OCI-LY7 (cell line): ENCODE data around the gene SURF4. TPM values are rescaled to one million over a fixed set of nuclear protein-coding genes. Genes with fewer than 3 reads are reported as not detected.

ENCODE experiments used
- BruUV-seq: library from RNA; stranded (reverse); fragments of 400-500 nt; replicated peaks from 2 replicates; lab custom pipeline; 2021; lab: Mats Ljungman, UMichigan
- CTCF ChIA-PET: fragments of 300-600 bp; sonication (Branson Sonifier 250); formaldehyde crosslinking; loops from one replicate; lab custom pipeline; 2022; ENCODE audit warnings: antibody characterized with exemption; ENCODE audit not compliant: unreplicated experiment; lab: Charles Lee
- POLR2A ChIA-PET: fragments of 300-600 bp; sonication (Branson Sonifier 250); formaldehyde crosslinking; loops from one replicate; lab custom pipeline; 2022; ENCODE audit warnings: antibody characterized with exemption; lab: Charles Lee
- DNase-seq: peaks from one replicate; pipeline ENCODE4 v3.0.0-alpha.2; 2015; ENCODE audit warnings: low spot score
- H2AFZ ChIP-seq: fragments of 200-600 bp; sonication (generic), shearing (Covaris generic); 2 replicates; pipeline ENCODE4 v1.6.1; 2014; ENCODE audit warnings: mild to moderate bottlenecking, antibody characterized with exemption, low read length, moderate library complexity
- H3K27ac ChIP-seq: fragments of 200-600 bp; sonication (generic); 2 replicates; pipeline ENCODE4 v1.5.1; 2014; ENCODE audit warnings: mixed run types, low read depth, mild to moderate bottlenecking, moderate library complexity, low read length, inconsistent platforms; ENCODE audit not compliant: poor library complexity, severe bottlenecking
- H3K36me3 ChIP-seq: fragments of 200-600 bp; sonication (generic); 2 replicates; pipeline ENCODE4 v1.6.1; 2014; ENCODE audit warnings: mild to moderate bottlenecking, antibody characterized with exemption, low read length, moderate library complexity, mixed read lengths; ENCODE audit not compliant: insufficient read depth
- H3K4me1 ChIP-seq: fragments of 200-600 bp; sonication (generic); 2 replicates; pipeline ENCODE4 v1.5.1; 2014; ENCODE audit warnings: mild to moderate bottlenecking, low read length; ENCODE audit not compliant: insufficient read depth, poor library complexity, severe bottlenecking
- H3K4me2 ChIP-seq: fragments of 200-600 bp; sonication (generic); 2 replicates; pipeline ENCODE4 v1.6.1; 2014; ENCODE audit warnings: mild to moderate bottlenecking, low read length
- H3K4me3 ChIP-seq: fragments of 200-600 bp; sonication (generic); 2 replicates; pipeline ENCODE4 v1.5.1; 2014; ENCODE audit warnings: mild to moderate bottlenecking, low read depth, low read length; ENCODE audit not compliant: poor library complexity, severe bottlenecking
- H3K79me2 ChIP-seq: fragments of 200-600 bp; sonication (generic); 2 replicates; pipeline ENCODE4 v1.6.1; 2016; ENCODE audit warnings: low read depth, mild to moderate bottlenecking, low read length, moderate library complexity, mixed read lengths; ENCODE audit not compliant: insufficient read depth
- H3K9me2 ChIP-seq: fragments of 200-600 bp; sonication (generic); 2 replicates; pipeline ENCODE4 v1.6.1; 2016; ENCODE audit warnings: mild to moderate bottlenecking, low read length, mixed read lengths; ENCODE audit not compliant: insufficient read depth
- H3K9me3 ChIP-seq: fragments of 200-600 bp; sonication (generic); 2 replicates; pipeline ENCODE4 v1.6.1; 2014; ENCODE audit warnings: mild to moderate bottlenecking, mixed run types, low read length, mixed read lengths
- H4K20me1 ChIP-seq: fragments of 200-600 bp; sonication (generic); 2 replicates; pipeline ENCODE4 v1.6.1; 2014; ENCODE audit warnings: mild to moderate bottlenecking, antibody characterized with exemption, low read length, moderate library complexity, mixed read lengths; ENCODE audit not compliant: insufficient read depth
- CTCF ChIP-seq: fragments of 200-600 bp; sonication (generic); conservative IDR thresholded peaks from 2 replicates; pipeline ENCODE4 v1.5.1; 2014; ENCODE audit warnings: mild to moderate bottlenecking, antibody characterized with exemption, low read length, moderate library complexity, mixed read lengths
- EZH2phosphoT487 ChIP-seq: fragments of 200-600 bp; sonication (generic); IDR thresholded peaks from 2 replicates; pipeline ENCODE4 v1.6.1; 2018; ENCODE audit warnings: low read depth, borderline replicate concordance, mild to moderate bottlenecking, mixed run types, antibody characterized with exemption, low read length, moderate library complexity, mixed read lengths
- intact Hi-C: fragments of 100-400 bp; cut with micrococcal nuclease; formaldehyde crosslinking; loops from one replicate; pipeline ENCODE4 v1.10.0; 2022; ENCODE audit not compliant: unreplicated experiment
- total RNA-seq, 2 experiments: library from RNA; depleted of rRNA in 1 of 2; stranded (reverse); fragments of >200 nt in 1 of 2; shearing (Covaris generic) in 1 of 2; gene quantifications; 2 replicates each; pipeline ENCODE4 v1.2.3, GENCODE V29; 2014 to 2022

The SURF4 gene
- total RNA-seq, 2 experiments from 2014 or later: 75.5 to 92.3 TPM

GRCh38 chr9:133351908-133352634 lies 23.8 kb downstream of the SURF4 start:
- H3K36me3 ChIP-seq: peaks cover 61% of the 10 kb centered on the region
- H4K20me1 ChIP-seq: peaks cover 17% of the 10 kb centered on the region
- POLR2A ChIA-PET: no interaction called here
- intact Hi-C loops: loop anchor here (5.0 kb wide), 1 partner anchor 125 kb away; the partner anchor contains the start of gene SLC2A6
- peak overlapping the region; percentile 16 for H3K27ac ChIP-seq
- peak; percentile 63 for DNase-seq
- H3K4me1 ChIP-seq: peaks cover 47% of the 10 kb centered on the region
- CTCF ChIA-PET: no interaction called here
- no TSS peak for BruUV-seq
- H3K4me2 ChIP-seq: peak overlapping the region; percentile 13; the same call in 1 of the 2 replicates
- no peak overlapping the region for H3K4me3 ChIP-seq
- H3K79me2 ChIP-seq: peaks cover 40% of the 10 kb centered on the region
- TF ChIP-seq CTCF (peak; percentile 75), EZH2phosphoT487 (no peak)
- no peaks in the 10 kb centered on the region for H3K9me2 ChIP-seq
- no peak overlapping the region for H2AFZ ChIP-seq
- H3K9me3 ChIP-seq: no peaks in the 10 kb centered on the region

GRCh38 chr9:133351526-133351907 lies 24.3 kb downstream of the SURF4 start:
- Histone ChIP-seq H3K36me3 (peaks cover 61% of the 10 kb centered on the region), H3K9me2 (no peaks in the 10 kb centered on the region), H3K9me3 (no peaks in the 10 kb centered on the region), H3K27ac (no peak overlapping the region), H3K4me1 (peaks cover 50% of the 10 kb centered on the region), H3K4me3 (no peak overlapping the region), H2AFZ (no peak overlapping the region), H3K79me2 (peaks cover 45% of the 10 kb centered on the region), H3K4me2 (no peak overlapping the region), H4K20me1 (peaks cover 17% of the 10 kb centered on the region)
- BruUV-seq: TSS peak; percentile 23
- TF ChIP-seq CTCF (no peak), EZH2phosphoT487 (no peak)
- intact Hi-C loops: loop anchor here (5.0 kb wide), 1 partner anchor 126 kb away; the partner anchor contains the start of gene SLC2A6
- CTCF ChIA-PET: no interaction called here
- POLR2A ChIA-PET: no interaction called here
- no peak for DNase-seq

DNA sequence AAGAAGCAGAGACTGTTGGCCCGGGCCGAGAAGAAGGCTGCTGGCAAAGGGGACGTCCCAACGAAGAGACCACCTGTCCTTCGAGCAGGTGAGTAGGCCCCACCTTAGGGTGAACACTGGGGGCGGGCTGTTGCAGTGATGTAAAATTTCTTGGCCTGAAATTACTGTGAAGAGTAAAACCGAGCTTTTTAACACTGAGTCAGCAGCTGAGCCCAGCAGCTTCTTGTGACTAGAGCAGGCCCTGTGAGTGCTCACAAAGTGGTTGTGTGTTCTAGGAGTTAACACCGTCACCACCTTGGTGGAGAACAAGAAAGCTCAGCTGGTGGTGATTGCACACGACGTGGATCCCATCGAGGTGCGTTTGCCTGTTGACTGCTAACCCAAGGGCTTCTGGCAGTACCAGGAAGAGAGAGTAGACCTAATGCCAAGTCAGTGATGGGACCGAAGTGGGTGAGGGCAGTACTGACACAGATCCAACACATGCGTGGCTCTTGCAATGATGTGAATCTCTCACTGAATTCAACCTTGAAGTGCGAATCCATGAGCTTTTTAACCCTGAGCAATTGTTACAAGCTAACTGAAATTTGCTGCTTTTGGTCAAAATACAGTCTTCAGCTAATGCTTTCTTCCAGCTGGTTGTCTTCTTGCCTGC lies 25.8 kb downstream of the SURF4 start:
- H3K79me2 ChIP-seq: peaks cover 50% of the 10 kb centered on the region

More for the DNA sequence above, 25.8 kb downstream of the SURF4 start:
- DNase-seq: no peak
- Histone ChIP-seq H4K20me1 (peaks cover 17% of the 10 kb centered on the region), H3K4me1 (peaks cover 54% of the 10 kb centered on the region), H3K36me3 (peaks cover 75% of the 10 kb centered on the region), H3K27ac (peak overlapping the region; percentile 87), H3K9me2 (no peaks in the 10 kb centered on the region), H3K4me2 (peak overlapping the region; percentile 99), H3K4me3 (peak overlapping the region; percentile 99), H3K9me3 (no peaks in the 10 kb centered on the region), H2AFZ (no peak overlapping the region)
- CTCF ChIA-PET: no interaction called here
- intact Hi-C loops: loop anchor here (2.0 to 5.0 kb wide), 3 partner anchors 67 to 137 kb away; partner anchors contain the start of genes REXO4 and SLC2A6
- POLR2A ChIA-PET: interaction anchor here (0.8 kb wide), 1 partner anchor 109 kb away, joined by 4 read pairs; the partner anchor contains the start of gene CACFD1
- BruUV-seq: no TSS peak
- TF ChIP-seq EZH2phosphoT487 (no peak), CTCF (no peak)
